ENCODE data around the gene FCAR.
"Not testable (repeated sequence)": the region's sequence is repeated elsewhere in the genome, so short reads cannot be mapped to it uniquely, and the experiment has no call there.

Gene FCAR

GRCh38 chr19:54873990-54874389 is at the start of gene FCAR:
Gene FCAR (plus strand): TSS chr19:54874235. CDS start chr19:54874290, 55 bp downstream.
- Histone ChIP-seq H3K79me2 (ENCODE audit: insufficient read depth, low read length) (no peaks in the 10 kb centered on the region), H3K4me1 (ENCODE audit: insufficient read depth, low read length, poor library complexity, severe bottlenecking) (no peaks in the 10 kb centered on the region), H3K27me3 (ENCODE audit: insufficient read depth, low read length, poor library complexity, severe bottlenecking) (no peaks in the 10 kb centered on the region), H3K9me3 (ENCODE audit: insufficient read depth, low read depth, low read length) (no peaks in the 10 kb centered on the region), H3K36me3 (ENCODE audit: insufficient read depth, low read length) (no peaks in the 10 kb centered on the region), H3K4me3 (ENCODE audit: low read length, poor library complexity, severe bottlenecking) (no peak within 1 kb of the TSS), H3F3A (ENCODE audit: low read depth) (no peaks in the 10 kb centered on the region), H3K4me2 (ENCODE audit: low read depth, low read length, poor library complexity, severe bottlenecking) (no peak within 1 kb of the TSS), H2AFZ (ENCODE audit: low read length) (no peak within 1 kb of the TSS), H3K9me2 (replicated peaks; ENCODE audit: low read depth, low read length) (no peaks in the 10 kb centered on the region), H3K9ac (ENCODE audit: low read depth, low read length, poor library complexity, severe bottlenecking) (no peak within 1 kb of the TSS), H4K20me1 (ENCODE audit: insufficient read depth, low read length, poor library complexity, severe bottlenecking) (no peaks in the 10 kb centered on the region)
- TF ChIP-seq EZH2phosphoT487 (IDR thresholded peaks at IDR 0.05; ENCODE audit: borderline replicate concordance) (no peak), CTCF (conservative IDR thresholded peaks at IDR 0.05; ENCODE audit: low read length) (no peak)

- not testable (repeated sequence) for H3K9me3 ChIP-seq (ENCODE audit: insufficient read depth, low read depth, low read length); H3K9me2 ChIP-seq (replicated peaks; ENCODE audit: low read depth, low read length); H3K4me1 ChIP-seq (ENCODE audit: insufficient read depth, low read length, poor library complexity, severe bottlenecking); H4K20me1 ChIP-seq (ENCODE audit: insufficient read depth, low read length, poor library complexity, severe bottlenecking); H3K4me2 ChIP-seq (ENCODE audit: low read depth, low read length, poor library complexity, severe bottlenecking); H3K27me3 ChIP-seq (ENCODE audit: insufficient read depth, low read length, poor library complexity, severe bottlenecking); H3K36me3 ChIP-seq (ENCODE audit: insufficient read depth, low read length); H2AFZ ChIP-seq (ENCODE audit: low read length); H3K4me3 ChIP-seq (ENCODE audit: low read length, poor library complexity, severe bottlenecking); H3K79me2 ChIP-seq (ENCODE audit: insufficient read depth, low read length); H3F3A ChIP-seq (ENCODE audit: low read depth); H3K9ac ChIP-seq (ENCODE audit: low read depth, low read length, poor library complexity, severe bottlenecking)
Observed at GRCh38 chr19:54824416-54824815, 49.6 kb upstream of the FCAR start.

- H3K9ac ChIP-seq (ENCODE audit: low read depth, low read length, poor library complexity, severe bottlenecking); H3K9me2 ChIP-seq (replicated peaks; ENCODE audit: low read depth, low read length); H3K4me2 ChIP-seq (ENCODE audit: low read depth, low read length, poor library complexity, severe bottlenecking); H3K9me3 ChIP-seq (ENCODE audit: insufficient read depth, low read depth, low read length); H3K4me3 ChIP-seq (ENCODE audit: low read length, poor library complexity, severe bottlenecking); H2AFZ ChIP-seq (ENCODE audit: low read length); H3K79me2 ChIP-seq (ENCODE audit: insufficient read depth, low read length); H3K27me3 ChIP-seq (ENCODE audit: insufficient read depth, low read length, poor library complexity, severe bottlenecking); H3K36me3 ChIP-seq (ENCODE audit: insufficient read depth, low read length); H4K20me1 ChIP-seq (ENCODE audit: insufficient read depth, low read length, poor library complexity, severe bottlenecking); H3K4me1 ChIP-seq (ENCODE audit: insufficient read depth, low read length, poor library complexity, severe bottlenecking); H3F3A ChIP-seq (ENCODE audit: low read depth): not testable (repeated sequence)
Observed at GRCh38 chr19:54825326-54825725, 48.7 kb upstream of the FCAR start.

- not testable (repeated sequence) for H3K4me1 ChIP-seq (ENCODE audit: insufficient read depth, low read length, poor library complexity, severe bottlenecking); H3K27me3 ChIP-seq (ENCODE audit: insufficient read depth, low read length, poor library complexity, severe bottlenecking); H3K36me3 ChIP-seq (ENCODE audit: insufficient read depth, low read length); H3K9ac ChIP-seq (ENCODE audit: low read depth, low read length, poor library complexity, severe bottlenecking); H4K20me1 ChIP-seq (ENCODE audit: insufficient read depth, low read length, poor library complexity, severe bottlenecking); H3K4me3 ChIP-seq (ENCODE audit: low read length, poor library complexity, severe bottlenecking); H3K79me2 ChIP-seq (ENCODE audit: insufficient read depth, low read length); H3K9me3 ChIP-seq (ENCODE audit: insufficient read depth, low read depth, low read length); H2AFZ ChIP-seq (ENCODE audit: low read length); H3F3A ChIP-seq (ENCODE audit: low read depth); H3K9me2 ChIP-seq (replicated peaks; ENCODE audit: low read depth, low read length); H3K4me2 ChIP-seq (ENCODE audit: low read depth, low read length, poor library complexity, severe bottlenecking)
Observed at GRCh38 chr19:54828064-54828463, 46.0 kb upstream of the FCAR start.

GRCh38 chr19:54832496-54832895 is 41.5 kb upstream of the FCAR start, which contains the start of gene KIR2DS4:
Gene KIR2DS4 (plus strand): TSS chr19:54832676.
- not testable (repeated sequence) for H3K36me3 ChIP-seq (ENCODE audit: insufficient read depth, low read length); H3K4me1 ChIP-seq (ENCODE audit: insufficient read depth, low read length, poor library complexity, severe bottlenecking); H3K9ac ChIP-seq (ENCODE audit: low read depth, low read length, poor library complexity, severe bottlenecking); H3F3A ChIP-seq (ENCODE audit: low read depth); H2AFZ ChIP-seq (ENCODE audit: low read length); H3K9me2 ChIP-seq (replicated peaks; ENCODE audit: low read depth, low read length); H4K20me1 ChIP-seq (ENCODE audit: insufficient read depth, low read length, poor library complexity, severe bottlenecking); H3K4me2 ChIP-seq (ENCODE audit: low read depth, low read length, poor library complexity, severe bottlenecking); H3K27me3 ChIP-seq (ENCODE audit: insufficient read depth, low read length, poor library complexity, severe bottlenecking); H3K9me3 ChIP-seq (ENCODE audit: insufficient read depth, low read depth, low read length); H3K79me2 ChIP-seq (ENCODE audit: insufficient read depth, low read length); H3K4me3 ChIP-seq (ENCODE audit: low read length, poor library complexity, severe bottlenecking)

GRCh38 chr19:54835126-54835525 is 38.9 kb upstream of the FCAR start:
- not testable (repeated sequence) for H4K20me1 ChIP-seq (ENCODE audit: insufficient read depth, low read length, poor library complexity, severe bottlenecking); H3K4me3 ChIP-seq (ENCODE audit: low read length, poor library complexity, severe bottlenecking); H3K4me2 ChIP-seq (ENCODE audit: low read depth, low read length, poor library complexity, severe bottlenecking); H3K79me2 ChIP-seq (ENCODE audit: insufficient read depth, low read length); H3K36me3 ChIP-seq (ENCODE audit: insufficient read depth, low read length); H3K9me2 ChIP-seq (replicated peaks; ENCODE audit: low read depth, low read length); H3K27me3 ChIP-seq (ENCODE audit: insufficient read depth, low read length, poor library complexity, severe bottlenecking); H3F3A ChIP-seq (ENCODE audit: low read depth); H3K9me3 ChIP-seq (ENCODE audit: insufficient read depth, low read depth, low read length); H2AFZ ChIP-seq (ENCODE audit: low read length); H3K4me1 ChIP-seq (ENCODE audit: insufficient read depth, low read length, poor library complexity, severe bottlenecking); H3K9ac ChIP-seq (ENCODE audit: low read depth, low read length, poor library complexity, severe bottlenecking)

GRCh38 chr19:54837522-54837921 is 36.5 kb upstream of the FCAR start:
- not testable (repeated sequence) for H3K9me2 ChIP-seq (replicated peaks; ENCODE audit: low read depth, low read length); H3K4me3 ChIP-seq (ENCODE audit: low read length, poor library complexity, severe bottlenecking); H3F3A ChIP-seq (ENCODE audit: low read depth); H3K4me1 ChIP-seq (ENCODE audit: insufficient read depth, low read length, poor library complexity, severe bottlenecking); H2AFZ ChIP-seq (ENCODE audit: low read length); H3K27me3 ChIP-seq (ENCODE audit: insufficient read depth, low read length, poor library complexity, severe bottlenecking); H3K36me3 ChIP-seq (ENCODE audit: insufficient read depth, low read length); H4K20me1 ChIP-seq (ENCODE audit: insufficient read depth, low read length, poor library complexity, severe bottlenecking); H3K9ac ChIP-seq (ENCODE audit: low read depth, low read length, poor library complexity, severe bottlenecking); H3K9me3 ChIP-seq (ENCODE audit: insufficient read depth, low read depth, low read length); H3K4me2 ChIP-seq (ENCODE audit: low read depth, low read length, poor library complexity, severe bottlenecking); H3K79me2 ChIP-seq (ENCODE audit: insufficient read depth, low read length)
